GM12892 (cell line): Measurements from ENCODE around the gene C17orf114.

Experiments used
- POLR2A ChIP-seq: IDR thresholded peaks from 2 replicates; pipeline ENCODE4 v1.6.1; 2011; ENCODE audit warnings: low read depth, low read length, control low read depth
- POLR2AphosphoS5 ChIP-seq: IDR thresholded peaks from 2 replicates; pipeline ENCODE4 v1.6.1; 2011; ENCODE audit warnings: low read depth, low read length, control low read depth
- TAF1 ChIP-seq: IDR thresholded peaks from 2 replicates; pipeline ENCODE4 v1.6.1; 2011; ENCODE audit warnings: low read depth, mild to moderate bottlenecking, control low read depth, low read length, borderline replicate concordance

GRCh38 chr17:4823373-4824089, 21.4 kb upstream of the C17orf114 start:
- TF ChIP-seq TAF1 (no peak), POLR2A (no peak), POLR2AphosphoS5 (no peak)
